NCI-H2081 (cell line): ENCODE measurements around the gene OAT.
"Not testable (repeated sequence)": the region's sequence is repeated elsewhere in the genome, so short reads cannot be mapped to it uniquely, and the experiment has no call there.

ENCODE experiments used
- DNase-seq, 2 experiments: peaks; one replicate each; lab custom pipeline; 2025; lab: John Stamatoyannopoulos, UW

The OAT gene

GRCh38 chr10:124447751-124448466 is 29.2 kb upstream of the OAT start:
- no peak for DNase-seq

- no peak for DNase-seq
Observed at GRCh38 chr10:124446830-124447750, 28.4 kb upstream of the OAT start.

GRCh38 chr10:124441694-124442093 is 23.0 kb upstream of the OAT start:
- DNase-seq, result not testable (repeated sequence)

- DNase-seq, result no peak
Observed at GRCh38 chr10:124436191-124436638, 17.5 kb upstream of the OAT start.

- not testable (repeated sequence) for DNase-seq
Observed at GRCh38 chr10:124435683-124436082, 17.0 kb upstream of the OAT start.

- DNase-seq, result no peak
Observed at GRCh38 chr10:124433461-124433860, 14.7 kb upstream of the OAT start.

GRCh38 chr10:124430077-124430476 is 11.4 kb upstream of the OAT start:
- no peak for DNase-seq

GRCh38 chr10:124429576-124429975 is 10.9 kb upstream of the OAT start:
- no peak for DNase-seq

GRCh38 chr10:124428207-124428777 is 9.6 kb upstream of the OAT start:
- no peak for DNase-seq

GRCh38 chr10:124425227-124425962 is 6.7 kb upstream of the OAT start:
- DNase-seq, result no peak

GRCh38 chr10:124423813-124424212 is 5.1 kb upstream of the OAT start:
- DNase-seq, result no peak

- no peak for DNase-seq
Observed at GRCh38 chr10:124422742-124423141, 4.0 kb upstream of the OAT start.

GRCh38 chr10:124420254-124420653 is 1.5 kb upstream of the OAT start:
- DNase-seq, result no peak

GRCh38 chr10:124419635-124420034 is 912 bp upstream of the OAT start:
- no peak for DNase-seq

GRCh38 chr10:124417895-124418725 is 613 bp downstream of the OAT start:
- peak in 1 of 2 experiments; percentile 26 for DNase-seq

- DNase-seq, result no peak
Observed at GRCh38 chr10:124416733-124417132, 2.0 kb downstream of the OAT start.

- no peak for DNase-seq
Observed at GRCh38 chr10:124415210-124415609, 3.5 kb downstream of the OAT start.

GRCh38 chr10:124414076-124414475 is 4.6 kb downstream of the OAT start:
- DNase-seq, result no peak

GRCh38 chr10:124409696-124410095 is 9.0 kb downstream of the OAT start:
- DNase-seq, result no peak

GRCh38 chr10:124408357-124408756 is 10.4 kb downstream of the OAT start:
- DNase-seq, result no peak

GRCh38 chr10:124407456-124407855 is 11.3 kb downstream of the OAT start:
- no peak for DNase-seq
